NCI-H510A treated with DMSO at 0.1 percent for 48 hours (cell line): Measurements from ENCODE around the gene ZNF609.
"Not testable (repeated sequence)": the region's sequence is repeated elsewhere in the genome, so short reads cannot be mapped to it uniquely, and the experiment has no call there.

ENCODE experiments used
- DNase-seq: peaks from one replicate; lab custom pipeline; 2025; lab: John Stamatoyannopoulos, UW

ZNF609 gene

GRCh38 chr15:64623347-64623996 lies 163.1 kb downstream of the ZNF609 start:
- DNase-seq = no peak

GRCh38 chr15:64624242-64624641 lies 163.9 kb downstream of the ZNF609 start:
- no peak for DNase-seq

- no peak for DNase-seq
Observed at GRCh38 chr15:64629063-64629462, 168.7 kb downstream of the ZNF609 start.

GRCh38 chr15:64630396-64631107 lies 170.2 kb downstream of the ZNF609 start:
- no peak for DNase-seq

- DNase-seq = not testable (repeated sequence)
Observed at GRCh38 chr15:64632639-64633038, 172.3 kb downstream of the ZNF609 start.

GRCh38 chr15:64633332-64633731 lies 173.0 kb downstream of the ZNF609 start:
- no peak for DNase-seq

- no peak for DNase-seq
Observed at GRCh38 chr15:64634027-64634426, 173.6 kb downstream of the ZNF609 start.

GRCh38 chr15:64634576-64635498 lies 174.5 kb downstream of the ZNF609 start:
- no peak for DNase-seq

- no peak for DNase-seq
Observed at GRCh38 chr15:64635499-64636495, 175.4 kb downstream of the ZNF609 start.

- DNase-seq = no peak
Observed at GRCh38 chr15:64636556-64636955, 176.2 kb downstream of the ZNF609 start.

- DNase-seq = no peak
Observed at GRCh38 chr15:64637412-64637811, 177.0 kb downstream of the ZNF609 start.

GRCh38 chr15:64639744-64640143 lies 179.4 kb downstream of the ZNF609 start:
- not testable (repeated sequence) for DNase-seq

GRCh38 chr15:64640146-64640871 lies 179.9 kb downstream of the ZNF609 start:
- DNase-seq = no peak

- DNase-seq = no peak
Observed at GRCh38 chr15:64642875-64643274, 182.5 kb downstream of the ZNF609 start.

GRCh38 chr15:64643685-64644084 lies 183.3 kb downstream of the ZNF609 start:
- DNase-seq = no peak

GRCh38 chr15:64644811-64645210 lies 184.4 kb downstream of the ZNF609 start:
- not testable (repeated sequence) for DNase-seq

GRCh38 chr15:64645995-64646394 lies 185.6 kb downstream of the ZNF609 start:
- no peak for DNase-seq

- no peak for DNase-seq
Observed at GRCh38 chr15:64647367-64647766, 187.0 kb downstream of the ZNF609 start.

- no peak for DNase-seq
Observed at GRCh38 chr15:64650552-64650951, 190.2 kb downstream of the ZNF609 start.

- DNase-seq = peak; percentile 57
Observed at GRCh38 chr15:64651601-64652191, 191.3 kb downstream of the ZNF609 start.
